GM12872 (cell line): ENCODE results near the gene ZDHHC11.

ENCODE experiments used
- CTCF ChIP-seq: IDR thresholded peaks from 3 replicates; pipeline ENCODE4 v1.5.1; 2011; ENCODE audit warnings: low read depth, mild to moderate bottlenecking, low read length, moderate library complexity; ENCODE audit not compliant: insufficient read depth

The ZDHHC11 gene

GRCh38 chr5:884345-885126, 33.8 kb upstream of the ZDHHC11 start:
- no peak for TF ChIP-seq CTCF

DNA sequence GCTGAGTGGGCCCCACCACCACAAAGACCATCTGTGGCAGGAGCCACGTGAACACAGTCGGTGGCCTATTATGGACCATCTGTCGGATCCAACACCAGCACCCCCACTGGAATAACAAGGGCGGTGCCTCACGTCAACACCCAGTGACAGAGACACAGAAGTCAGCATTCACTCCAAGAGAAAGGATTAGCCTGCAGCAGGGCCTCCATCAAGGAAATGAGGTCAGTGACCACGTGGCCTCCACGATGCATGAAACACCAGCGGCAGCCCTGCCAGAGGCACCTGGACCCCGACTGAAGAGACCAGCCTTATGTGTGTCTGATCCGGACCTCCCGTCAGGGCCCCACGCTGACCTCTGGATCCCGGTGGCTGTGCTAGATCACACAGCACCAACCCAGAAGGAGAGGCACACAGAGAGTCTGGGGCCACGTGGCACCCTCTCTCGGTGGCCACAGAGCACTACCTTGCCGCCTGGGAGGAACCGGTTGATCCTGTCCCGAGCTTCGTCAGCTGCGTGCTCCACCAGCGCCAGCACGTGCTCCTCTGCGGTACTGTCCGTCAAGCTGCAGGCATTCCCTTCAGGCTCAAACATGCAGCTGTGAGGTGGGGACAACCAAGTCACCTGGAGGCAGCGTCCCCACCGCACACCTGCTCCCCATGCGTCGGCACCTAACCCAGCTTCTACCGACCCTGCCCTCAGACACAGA, 32.8 kb upstream of the ZDHHC11 start:
- TF ChIP-seq CTCF, result 0 out of 3 replicates have a peak, but pooled peaks have one; percentile 3

- no peak for TF ChIP-seq CTCF
Measured at GRCh38 chr5:882253-883183, 31.7 kb upstream of the ZDHHC11 start.

DNA sequence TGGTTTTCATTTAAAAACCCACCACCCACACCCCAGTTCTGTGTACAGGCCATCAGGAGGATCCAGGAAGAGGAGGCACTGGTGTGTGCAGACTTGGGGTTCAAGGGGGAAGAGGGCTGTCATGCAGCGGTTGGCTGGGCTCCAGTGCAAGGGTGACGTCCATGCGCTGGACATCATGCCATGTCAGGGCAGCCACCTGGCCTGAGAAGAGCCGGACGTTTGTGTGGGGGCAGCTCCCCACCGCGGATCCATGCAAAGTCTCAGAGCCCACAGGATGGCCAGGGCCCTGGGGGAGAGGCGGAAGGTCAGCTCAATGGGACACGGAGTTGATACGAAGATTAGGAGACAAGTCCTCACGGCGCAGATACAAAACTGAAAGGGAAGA, 30.8 kb upstream of the ZDHHC11 start:
- no peak for TF ChIP-seq CTCF

GRCh38 chr5:880816-881550, 30.2 kb upstream of the ZDHHC11 start:
- no peak for TF ChIP-seq CTCF

DNA sequence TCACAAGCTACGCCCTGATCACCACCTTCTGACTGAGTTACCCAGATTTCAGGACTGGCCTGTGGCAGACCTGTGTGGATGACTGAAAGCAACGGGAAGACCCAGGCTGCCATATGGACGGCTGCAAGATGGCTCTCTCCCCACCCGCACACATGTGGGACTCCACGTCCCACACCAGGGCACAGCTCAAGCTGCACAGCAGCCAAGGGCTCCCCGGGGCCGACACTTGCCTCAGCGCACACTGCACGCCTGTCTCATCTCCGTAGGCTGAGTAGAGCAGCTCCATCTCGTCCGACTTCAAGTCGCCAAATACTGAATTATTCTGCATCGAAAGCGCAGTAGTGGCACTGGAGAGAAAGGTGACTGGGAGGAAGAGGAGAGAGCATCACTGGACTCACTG, 27.3 kb upstream of the ZDHHC11 start:
- TF ChIP-seq CTCF, result no peak
